Stromal cell of bone marrow (primary cell): ENCODE measurements around the gene C1QTNF1.

Source experiments
- DNase-seq: peaks from one replicate; pipeline ENCODE4 v3.0.0-alpha.2; 2012; ENCODE audit warnings: low read depth

C1QTNF1 gene

GRCh38 chr17:79081571-79082276, 57.8 kb downstream of the C1QTNF1 start:
- no peak for DNase-seq

DNA sequence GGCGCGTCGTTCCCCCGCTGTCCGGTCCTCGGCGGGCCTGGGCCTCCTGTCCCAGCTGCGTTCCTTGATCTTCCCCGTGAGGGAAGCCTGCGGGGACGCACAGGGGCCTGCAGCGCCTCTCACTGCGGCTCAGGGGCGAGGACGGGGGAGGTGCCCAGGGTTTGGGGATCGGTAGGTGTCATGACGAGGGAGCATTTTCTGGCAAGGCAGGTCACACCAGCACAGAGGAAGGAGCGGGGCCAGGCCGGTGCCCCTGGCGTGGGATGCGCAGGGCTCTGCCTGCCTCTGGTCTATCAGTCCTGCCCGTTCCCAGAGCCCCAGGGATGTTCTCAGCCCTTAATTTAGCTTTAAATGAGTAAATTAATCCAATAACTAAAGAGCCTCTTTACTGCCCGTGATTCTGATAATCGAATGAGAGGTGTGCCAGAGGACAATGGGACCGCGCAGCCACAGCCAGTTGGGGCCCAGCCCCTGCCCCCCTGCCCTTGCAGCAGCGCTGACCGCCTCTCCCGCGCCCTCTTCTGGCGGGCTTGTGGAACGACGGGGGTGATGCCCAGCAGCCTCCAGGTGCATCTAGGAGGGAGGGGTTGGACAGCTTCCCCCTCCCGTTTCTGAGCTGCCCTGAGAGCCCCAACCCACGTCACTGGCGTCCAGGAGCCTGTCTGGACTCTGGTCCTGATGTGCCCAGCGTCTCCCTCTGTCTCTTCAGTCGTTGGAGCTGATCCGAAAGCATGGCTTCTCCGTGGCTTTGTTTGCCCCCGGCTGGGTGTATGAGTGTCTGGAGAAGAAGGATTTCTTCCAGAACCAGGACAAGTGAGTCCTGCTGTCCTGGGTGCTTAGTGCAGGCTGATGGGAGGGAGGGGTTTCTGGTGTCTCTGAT, 58.6 kb downstream of the C1QTNF1 start:
- no peak for DNase-seq

- no peak for DNase-seq
These were observed 59.4 kb downstream of the C1QTNF1 start for GRCh38 chr17:79083191-79083971.

DNA sequence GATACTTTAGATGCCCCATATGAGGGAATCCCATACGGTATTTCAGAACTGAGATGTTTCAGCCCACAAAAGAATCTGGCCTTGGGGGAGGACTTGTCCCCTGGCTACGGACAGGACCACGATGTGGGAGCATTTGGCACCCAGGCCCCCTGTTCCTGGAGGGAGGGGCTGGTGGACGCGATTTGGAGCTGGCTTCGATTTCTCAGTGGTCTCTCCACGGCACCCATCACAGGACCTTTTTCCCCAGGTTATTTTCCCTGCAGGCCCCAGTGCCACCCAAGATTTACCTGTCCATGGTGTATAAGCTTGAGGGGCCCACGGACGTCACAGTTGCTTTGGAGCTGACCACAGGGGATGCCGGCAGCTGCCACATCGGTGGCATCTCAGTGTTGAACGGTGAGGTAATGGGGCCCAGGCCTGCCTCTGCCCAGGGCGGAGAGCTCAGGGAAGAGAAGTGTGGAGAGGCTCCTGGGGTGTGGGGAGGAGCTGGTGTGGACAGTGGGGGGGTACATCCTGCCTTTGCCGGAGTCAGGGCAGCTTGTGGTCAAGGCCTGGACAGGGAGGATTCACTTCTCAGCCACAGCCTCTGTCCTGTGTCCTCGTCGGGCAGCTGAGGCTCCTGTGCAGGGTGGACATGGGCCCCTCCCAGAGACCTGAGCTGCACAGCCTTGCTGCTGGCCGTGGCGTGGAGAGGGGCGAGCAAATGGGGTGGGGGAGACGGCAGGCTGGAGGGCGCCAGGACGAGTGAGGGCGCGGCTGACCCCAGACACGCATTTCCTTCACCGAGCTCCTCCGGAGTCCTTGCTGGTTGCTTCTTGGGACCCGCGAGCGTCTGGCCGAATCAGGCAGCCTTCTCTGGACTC, 60.6 kb downstream of the C1QTNF1 start:
- DNase-seq = no peak

- DNase-seq = no peak
These were observed 61.4 kb downstream of the C1QTNF1 start for GRCh38 chr17:79085154-79085920.

GRCh38 chr17:79085921-79086551, 62.1 kb downstream of the C1QTNF1 start:
- DNase-seq = no peak

DNA sequence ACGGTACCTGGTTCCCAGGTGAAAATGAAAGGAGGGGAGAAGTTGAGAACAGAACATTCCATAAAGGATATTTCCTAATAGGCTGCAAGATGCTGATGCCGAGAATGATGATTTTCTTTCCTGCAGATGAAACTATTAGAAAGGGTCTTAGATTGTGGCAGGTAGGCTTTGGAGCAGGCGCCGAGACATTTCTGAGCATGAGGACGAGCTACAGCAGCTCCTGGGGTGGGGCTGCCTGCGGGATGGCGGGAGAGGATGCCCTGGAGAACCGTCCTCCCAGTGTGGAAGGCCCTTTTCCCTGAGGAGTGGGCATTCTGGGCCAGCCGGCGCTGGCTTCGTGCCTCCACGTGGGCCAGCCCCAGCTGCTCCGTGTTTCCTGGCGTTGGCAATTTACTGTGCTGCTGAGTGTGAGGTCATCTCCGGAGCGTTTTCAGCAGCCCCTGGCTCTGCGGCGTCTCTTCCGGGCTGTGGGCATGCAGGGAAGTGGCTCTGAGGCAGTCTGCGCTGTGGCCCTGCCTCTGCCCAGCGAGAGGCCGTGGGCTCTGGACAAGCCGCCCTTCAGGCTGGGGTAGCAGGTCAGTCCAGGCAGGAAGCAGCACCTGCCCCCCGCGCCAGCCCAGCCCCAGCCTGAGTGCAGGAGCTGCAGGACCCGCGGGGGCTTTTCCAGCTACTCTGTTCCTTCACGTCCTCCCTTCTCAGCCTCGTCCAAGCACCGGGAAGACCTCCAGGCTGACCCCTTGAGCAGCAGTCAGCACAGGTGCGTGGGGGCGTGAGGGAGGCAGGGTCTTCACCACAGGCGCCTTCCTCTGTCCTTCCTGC, 62.8 kb downstream of the C1QTNF1 start:
- DNase-seq = no peak

DNA sequence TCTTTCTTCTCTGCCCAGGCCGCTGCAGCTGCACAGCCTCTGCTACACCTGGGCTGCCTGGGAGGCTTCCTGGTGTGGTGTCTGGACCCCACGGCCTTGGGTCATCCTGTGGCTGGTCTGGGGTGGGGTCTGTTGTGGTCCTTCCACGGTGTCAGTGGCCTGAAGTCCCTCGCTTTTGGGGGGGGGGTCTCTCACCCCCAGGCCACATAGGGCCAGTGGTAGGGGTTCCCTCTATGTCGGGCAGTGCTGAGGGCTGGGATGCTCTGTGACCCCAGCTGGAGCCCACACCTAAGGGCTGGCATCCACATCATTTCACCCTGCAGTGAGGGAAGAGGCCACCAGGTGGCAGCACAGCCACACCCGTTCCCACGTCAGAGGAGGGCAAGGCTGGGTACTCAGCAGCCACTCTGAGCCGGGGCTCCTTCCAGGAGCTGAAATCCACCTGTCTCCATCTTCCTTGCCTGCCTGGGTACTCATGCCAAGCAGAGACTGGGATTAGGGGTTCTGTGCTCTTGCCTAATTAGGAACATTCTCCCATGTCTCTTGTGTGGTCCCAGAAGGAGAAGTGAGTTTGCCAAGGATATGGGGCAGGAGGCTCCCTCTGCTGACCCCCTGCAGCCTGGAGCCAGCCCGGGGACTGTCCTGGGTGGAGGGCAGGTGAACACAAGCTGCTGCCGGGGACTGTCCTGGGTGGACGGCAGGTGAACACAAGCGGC, 63.6 kb downstream of the C1QTNF1 start:
- DNase-seq = no peak

GRCh38 chr17:79088247-79088996, 64.5 kb downstream of the C1QTNF1 start:
- no peak for DNase-seq

- no peak for DNase-seq
These were observed 65.0 kb downstream of the C1QTNF1 start for GRCh38 chr17:79088997-79089328.

DNA sequence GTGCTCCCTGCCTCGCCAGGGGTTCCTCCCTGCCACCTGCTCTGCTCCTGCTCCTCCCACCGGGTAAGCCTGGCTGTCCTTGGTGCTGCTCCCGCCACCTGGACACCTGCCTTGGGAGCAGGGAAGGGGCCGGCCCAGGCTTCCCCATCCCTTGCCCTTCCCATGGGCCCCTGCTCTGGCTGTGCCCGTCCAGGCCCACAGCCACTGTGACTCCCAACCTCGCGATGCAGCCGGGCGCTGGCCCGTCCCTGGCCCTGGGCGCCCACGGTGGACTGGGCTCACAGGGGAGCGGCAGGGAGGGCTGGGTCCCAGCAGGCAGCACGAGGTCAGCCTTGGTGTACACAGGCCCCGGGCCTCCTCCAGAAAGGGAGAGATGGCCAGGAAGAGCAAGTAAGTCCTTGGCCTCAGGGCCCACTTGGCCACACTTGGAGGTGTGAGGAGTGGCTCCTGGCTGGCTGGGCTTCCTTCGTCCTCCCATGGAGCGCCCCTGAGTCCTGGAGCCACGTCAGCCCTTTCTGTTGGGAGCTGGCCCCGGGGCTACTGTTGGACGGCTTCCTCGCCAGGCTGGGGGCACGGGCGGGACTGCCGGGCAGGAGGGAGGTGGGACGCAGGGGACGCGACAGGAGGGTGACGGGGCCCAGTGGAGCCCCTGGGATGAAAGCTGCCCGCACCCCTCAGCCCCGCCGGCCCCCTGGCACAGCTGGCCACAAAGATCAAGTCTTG, 65.9 kb downstream of the C1QTNF1 start:
- DNase-seq = no peak

- no peak for DNase-seq
These were observed 66.7 kb downstream of the C1QTNF1 start for GRCh38 chr17:79090443-79091225.

DNA sequence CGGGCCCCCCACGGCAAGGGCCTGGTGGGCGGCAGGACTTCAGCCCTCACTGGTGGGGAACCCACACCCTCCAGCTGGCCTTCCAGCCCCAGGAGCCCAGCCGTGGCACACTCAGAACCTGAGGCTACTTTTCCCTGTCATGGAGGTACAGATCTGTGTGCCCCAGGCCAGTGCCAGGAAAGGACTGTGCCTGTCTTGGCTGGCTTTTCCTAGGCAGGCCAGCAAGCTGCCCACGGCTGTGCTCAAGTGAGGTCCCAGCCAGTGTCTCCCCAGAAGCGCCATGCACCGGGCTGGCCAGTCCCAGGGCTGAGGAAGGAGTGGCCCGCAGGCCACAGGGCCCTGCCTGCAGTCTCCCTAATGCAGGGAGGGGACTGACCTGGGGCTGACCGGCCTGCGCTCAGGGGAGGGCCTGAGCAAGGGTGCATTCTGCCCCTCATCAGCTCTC, 67.3 kb downstream of the C1QTNF1 start:
- DNase-seq = no peak

GRCh38 chr17:79092567-79092966, 68.6 kb downstream of the C1QTNF1 start:
- no peak for DNase-seq

- no peak for DNase-seq
These were observed 69.3 kb downstream of the C1QTNF1 start for GRCh38 chr17:79093270-79093669.

GRCh38 chr17:79094261-79094660, 70.3 kb downstream of the C1QTNF1 start:
- DNase-seq = no peak
